Measurements from ENCODE around the gene PPEF1.

DNA sequence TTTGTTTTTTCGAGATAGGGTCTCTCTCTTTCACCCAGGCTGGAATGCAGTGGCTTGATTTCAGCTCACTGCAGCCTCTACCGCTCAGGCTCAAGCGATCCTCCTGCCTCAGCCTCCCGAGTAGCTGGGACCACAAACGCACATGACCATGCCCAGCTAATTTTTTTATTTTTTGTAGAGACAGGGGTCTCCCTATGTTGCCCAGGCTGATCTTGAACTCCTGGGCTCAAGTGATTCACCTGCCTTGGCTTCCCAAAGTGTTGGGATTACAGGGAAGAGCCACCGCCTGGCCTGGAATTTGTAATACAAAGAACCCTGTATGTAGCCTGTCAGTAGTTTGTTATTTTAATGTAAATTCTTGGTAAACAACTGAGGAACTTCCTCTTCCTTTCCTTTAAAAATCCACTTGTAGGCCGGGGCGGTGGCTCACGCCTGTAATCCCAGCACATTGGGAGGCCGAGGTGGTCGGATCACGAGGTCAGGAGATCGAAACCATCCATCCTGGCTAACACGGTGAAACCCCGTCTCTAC is 157.0 kb downstream of the PPEF1 start:
- TF ChIP-seq TAF1 (IDR thresholded peaks at IDR 0.05; ENCODE audit: low read depth, low read length) (no peak), USF2 (IDR thresholded peaks at IDR 0.05; ENCODE audit: low read length) (no peak), EZH2 (IDR thresholded peaks at IDR 0.05; ENCODE audit: low read depth, low read length, severe bottlenecking) (no peak), JUND (IDR thresholded peaks at IDR 0.05; ENCODE audit: low read length) (no peak), SIN3A (conservative IDR thresholded peaks at IDR 0.05 in 1 of 2, IDR thresholded peaks at IDR 0.05 in 1 of 2; ENCODE audit: low read depth in 1 of 2, low read length in 2 of 2) (no peak), EGR1 (IDR thresholded peaks at IDR 0.05; ENCODE audit: borderline replicate concordance, low read depth, low read length) (no peak), POU5F1 (IDR thresholded peaks at IDR 0.05; ENCODE audit: low read depth, low read length) (no peak)

Measured in H1 (cell line).